ENCODE results near the gene CACHD1.
"Not testable (repeated sequence)": the region's sequence is repeated elsewhere in the genome, so short reads cannot be mapped to it uniquely, and the experiment has no call there.

Gene CACHD1

DNA sequence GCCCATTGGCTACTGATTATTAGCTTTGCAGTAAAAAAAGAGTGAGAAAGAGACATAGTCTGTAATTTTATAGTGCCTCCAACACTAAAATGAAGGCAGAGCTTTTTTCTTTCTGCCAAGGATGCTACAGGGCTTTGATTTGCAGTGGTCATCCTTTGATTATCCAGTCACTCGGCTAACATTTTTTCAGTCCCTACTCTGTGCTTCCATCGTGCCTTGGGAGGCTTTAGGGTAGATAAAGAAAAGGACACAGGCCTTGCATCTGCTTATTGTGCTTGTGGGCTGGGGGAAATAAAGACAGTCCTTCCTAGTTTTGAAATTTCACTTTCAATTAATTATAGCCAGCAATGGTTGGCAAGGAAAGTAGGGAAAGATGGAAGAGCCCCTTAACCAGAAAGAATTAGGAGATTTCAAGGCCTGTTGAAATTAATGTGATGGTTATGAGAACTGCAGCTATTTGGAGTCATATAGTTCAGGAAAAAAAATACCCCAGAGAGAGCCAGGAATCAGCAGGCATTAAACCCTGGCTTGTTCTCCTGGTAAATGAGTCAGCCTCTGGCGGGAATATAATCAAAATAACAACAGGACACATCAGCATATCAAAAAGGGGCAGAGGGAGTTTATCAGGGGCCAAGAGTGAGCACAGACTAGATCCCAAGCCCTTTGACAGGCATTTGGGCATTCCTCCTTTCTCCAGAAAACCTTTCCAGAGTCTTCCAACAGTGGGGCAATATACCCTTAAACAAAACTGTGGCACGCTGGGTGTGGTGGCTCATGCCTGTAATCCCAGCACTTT is 27.4 kb downstream of the CACHD1 start:
- DNase-seq (ENCODE audit: low read depth), result no peak

DNA sequence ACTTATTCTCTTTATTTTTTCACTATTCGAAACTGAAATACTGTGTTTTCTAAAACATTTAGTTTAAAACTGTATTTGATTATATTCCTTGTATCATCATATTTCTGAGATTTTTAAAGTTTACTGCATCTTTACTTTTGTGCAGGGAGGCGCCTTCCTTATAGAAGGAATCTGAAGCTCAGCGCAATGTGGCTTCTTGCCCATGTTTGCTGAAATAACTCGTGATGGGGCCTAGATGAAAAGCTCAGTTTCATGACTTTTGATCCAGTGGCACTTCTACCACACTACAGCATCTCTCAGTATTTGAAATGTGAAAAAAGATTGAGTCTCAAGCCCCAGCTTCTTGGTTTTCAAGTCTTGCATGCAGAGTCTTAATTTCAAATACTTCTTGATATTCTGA is 28.4 kb downstream of the CACHD1 start:
- DNase-seq (ENCODE audit: low read depth), result no peak

DNA sequence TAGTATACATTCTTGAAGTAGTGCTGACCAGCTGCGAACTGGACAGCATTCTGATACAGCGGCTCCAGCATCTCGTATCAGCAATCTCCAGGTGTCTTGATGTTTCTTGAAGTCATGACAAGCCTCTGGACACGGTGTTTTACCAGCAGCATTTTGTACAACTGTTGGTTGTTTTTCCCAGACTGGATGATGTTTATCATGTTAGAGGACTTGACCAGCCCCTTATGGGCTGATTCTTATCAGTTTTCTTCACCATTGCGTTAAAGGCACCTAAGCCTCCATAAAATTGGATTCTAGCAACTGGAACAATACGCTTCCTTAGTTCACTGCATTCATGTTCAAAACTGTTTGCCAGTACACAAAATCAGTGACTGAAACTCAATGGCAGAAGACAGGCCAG is 29.1 kb downstream of the CACHD1 start:
- DNase-seq (ENCODE audit: low read depth), result no peak

GRCh38 chr1:64499966-64500365 is 30.0 kb downstream of the CACHD1 start:
- no peak for DNase-seq (ENCODE audit: low read depth)

DNA sequence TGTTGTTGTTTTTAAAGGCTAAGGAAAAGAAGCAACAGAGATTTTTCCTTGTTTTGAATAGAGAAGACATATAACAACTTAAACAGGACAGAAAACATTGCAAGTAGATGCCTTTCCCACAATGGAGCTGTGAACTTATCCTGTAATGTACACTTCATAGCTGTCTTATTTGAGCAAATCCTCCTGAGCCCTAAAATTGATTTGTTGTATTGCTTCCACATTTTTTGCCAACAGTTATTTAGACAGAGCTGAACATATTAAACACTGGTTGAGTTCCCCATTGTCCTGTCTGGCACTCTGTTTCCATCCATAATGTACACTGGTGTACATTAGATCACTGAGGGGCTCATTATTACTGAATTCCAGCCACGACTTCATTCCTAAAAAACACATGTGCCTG is 32.2 kb downstream of the CACHD1 start:
- DNase-seq (ENCODE audit: low read depth), result no peak

DNA sequence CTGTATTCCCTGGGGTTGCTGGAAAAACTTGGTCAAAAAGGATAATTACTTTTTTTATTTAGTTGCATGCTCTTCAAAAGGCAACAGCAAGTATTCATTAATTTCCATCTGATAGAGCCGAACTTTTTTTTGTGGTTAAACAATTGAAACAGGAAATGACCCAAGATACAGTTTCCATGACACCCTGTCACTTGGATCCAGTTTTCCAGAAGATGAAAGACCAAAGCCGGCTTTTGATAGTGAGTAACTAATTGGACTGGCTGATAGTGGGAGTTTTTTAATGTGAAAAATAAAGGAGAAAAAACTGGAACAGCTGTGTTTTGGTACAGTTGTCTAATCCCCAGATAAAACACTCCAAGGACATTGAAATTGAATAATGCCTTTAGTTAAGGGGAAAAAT is 33.0 kb downstream of the CACHD1 start:
- DNase-seq (ENCODE audit: low read depth), result no peak

GRCh38 chr1:64505232-64505943 is 35.5 kb downstream of the CACHD1 start:
- DNase-seq (ENCODE audit: low read depth), result no peak

- DNase-seq (ENCODE audit: low read depth), result no peak
Observed at GRCh38 chr1:64505944-64506655, 36.2 kb downstream of the CACHD1 start.

- no peak for DNase-seq (ENCODE audit: low read depth)
Observed at GRCh38 chr1:64508629-64509028, 38.7 kb downstream of the CACHD1 start.

DNA sequence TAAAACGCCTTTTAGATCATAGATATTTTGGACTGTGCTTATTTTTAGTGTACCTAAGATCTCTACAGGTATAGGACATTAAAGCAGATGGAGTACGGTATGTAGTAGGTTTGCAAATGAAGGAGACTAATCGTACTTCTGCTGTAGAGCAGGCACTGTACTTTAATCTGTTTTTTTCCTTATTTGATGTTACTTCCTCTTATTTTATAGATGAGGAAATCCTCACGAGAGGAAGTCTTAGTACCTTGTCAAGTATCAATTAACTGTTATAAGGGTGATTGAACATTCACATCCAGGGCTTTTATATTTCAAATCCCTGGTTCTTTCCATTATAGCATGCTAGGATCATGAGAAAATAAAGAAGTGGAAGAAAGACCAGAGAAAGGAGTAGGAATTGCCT is 41.1 kb downstream of the CACHD1 start:
- no peak for DNase-seq (ENCODE audit: low read depth)

DNA sequence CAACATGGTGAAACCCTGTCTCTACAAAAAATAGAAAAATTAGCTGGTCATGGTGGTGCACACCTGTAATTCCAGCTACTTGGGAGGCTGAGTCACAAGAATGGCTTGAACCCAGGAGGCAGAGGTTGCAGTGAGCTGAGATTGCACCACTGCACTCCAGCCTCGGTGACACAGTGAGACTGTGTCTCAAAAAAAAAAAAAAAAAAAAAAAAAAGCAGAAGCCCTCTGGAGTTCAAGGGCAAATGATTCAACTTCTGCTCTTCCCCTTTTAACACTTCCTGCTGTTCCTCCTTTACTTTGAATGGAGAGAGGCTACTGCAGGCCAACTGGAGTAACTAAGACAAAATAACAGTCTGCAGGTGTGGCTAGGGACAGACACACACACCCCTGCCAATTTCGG is 42.3 kb downstream of the CACHD1 start:
- not testable (repeated sequence) for DNase-seq (ENCODE audit: low read depth)

- no peak for DNase-seq (ENCODE audit: low read depth)
Observed at GRCh38 chr1:64513545-64513944, 43.6 kb downstream of the CACHD1 start.

DNA sequence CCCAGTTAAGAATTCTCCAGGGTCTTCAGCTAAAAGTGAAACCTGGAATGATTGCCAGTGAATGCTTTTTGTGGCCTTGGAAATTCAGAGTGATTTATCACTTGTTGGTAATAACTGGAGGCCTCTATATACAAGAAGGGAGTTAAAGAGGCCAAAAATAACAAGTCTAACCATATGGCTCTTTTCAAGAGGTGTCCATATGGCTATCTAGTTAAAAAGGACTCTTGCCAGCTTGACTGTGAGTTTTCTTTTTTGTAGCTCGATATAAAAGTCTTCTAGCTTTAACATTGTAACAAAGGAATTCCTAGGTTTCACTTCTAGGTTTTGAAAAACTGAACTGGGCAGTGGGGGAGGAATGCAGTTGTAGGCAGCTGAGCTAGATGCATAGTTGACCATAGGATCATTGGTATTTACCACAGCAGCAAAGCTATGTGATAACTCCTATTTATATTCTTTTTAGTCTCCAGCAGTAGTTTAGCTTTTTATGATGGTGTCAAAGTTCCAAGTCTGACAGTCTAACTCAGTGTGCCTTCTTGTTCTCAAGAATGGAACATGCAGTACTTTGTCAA is 44.4 kb downstream of the CACHD1 start:
- DNase-seq (ENCODE audit: low read depth), result no peak

DNA sequence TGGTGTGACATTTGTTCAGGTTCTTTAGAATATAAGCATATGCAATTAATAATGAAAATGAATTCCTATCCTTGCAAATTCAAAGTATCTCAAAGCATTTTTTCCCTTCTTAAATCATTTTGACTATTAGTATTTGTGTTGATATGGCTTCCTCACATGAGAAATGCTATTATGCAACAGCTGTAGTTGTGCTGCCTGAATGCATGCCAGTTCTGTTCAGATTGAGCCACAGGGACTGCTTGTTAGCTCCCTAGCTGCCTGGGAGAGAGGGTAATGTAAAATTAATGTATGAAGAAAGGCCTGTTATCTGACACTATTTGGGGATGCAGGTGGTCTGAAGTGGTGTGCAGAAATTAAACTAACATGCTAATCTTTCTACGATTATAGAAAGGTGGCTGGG is 45.5 kb downstream of the CACHD1 start:
- DNase-seq (ENCODE audit: low read depth), result no peak

DNA sequence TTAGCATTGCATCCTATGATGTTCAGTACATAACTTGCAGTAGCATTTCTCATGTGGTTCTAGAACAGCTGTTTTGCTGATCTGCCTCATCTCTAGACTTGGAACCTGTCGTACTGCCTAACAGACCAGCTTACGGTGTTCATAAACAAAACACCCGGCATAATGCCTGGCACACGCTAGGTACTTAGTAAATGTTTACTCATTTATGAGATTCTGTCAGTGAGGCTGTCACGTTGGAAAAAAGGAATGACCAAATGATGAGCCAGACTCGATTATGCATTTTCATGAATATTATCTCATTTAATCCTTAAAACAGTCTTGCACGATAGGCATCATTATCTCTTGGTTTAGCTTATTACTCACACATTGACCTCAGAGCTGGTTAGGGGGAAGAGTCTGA is 46.4 kb downstream of the CACHD1 start:
- no peak for DNase-seq (ENCODE audit: low read depth)

DNA sequence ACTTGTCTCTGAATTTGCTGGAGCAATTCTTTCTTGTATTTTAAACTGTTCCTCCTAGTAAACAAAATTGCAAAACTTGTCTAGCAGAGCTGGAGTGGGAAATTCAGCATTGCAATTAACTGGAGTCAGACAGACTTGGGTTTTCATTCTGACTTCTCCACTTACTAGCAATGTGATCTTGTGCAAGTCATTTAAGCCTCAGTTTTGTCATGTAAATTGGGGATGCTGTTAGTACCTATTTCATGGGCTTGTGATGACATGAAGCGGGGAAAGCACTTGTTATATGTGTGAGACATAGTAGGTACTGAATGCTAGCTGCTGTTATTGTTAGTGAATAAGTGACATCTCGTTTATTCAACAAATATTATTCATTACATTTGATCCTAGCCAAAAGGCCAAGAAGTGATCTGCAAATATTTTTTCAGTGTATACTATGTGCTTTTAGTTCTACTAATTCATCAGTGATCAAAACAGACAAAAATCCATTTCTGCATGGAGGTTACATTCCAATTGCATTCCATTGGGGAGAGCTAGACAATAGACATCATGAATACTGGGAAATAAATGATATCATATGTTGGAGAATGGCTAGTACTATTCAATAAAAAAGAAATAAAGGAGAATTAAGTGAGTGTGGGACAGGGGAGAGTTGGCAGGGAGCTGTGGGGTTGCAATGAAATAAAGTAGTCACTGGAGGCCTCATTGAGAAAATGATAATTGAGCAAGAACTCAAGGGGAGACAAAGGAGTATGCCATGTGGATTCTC is 47.1 kb downstream of the CACHD1 start:
- no peak for DNase-seq (ENCODE audit: low read depth)

DNA sequence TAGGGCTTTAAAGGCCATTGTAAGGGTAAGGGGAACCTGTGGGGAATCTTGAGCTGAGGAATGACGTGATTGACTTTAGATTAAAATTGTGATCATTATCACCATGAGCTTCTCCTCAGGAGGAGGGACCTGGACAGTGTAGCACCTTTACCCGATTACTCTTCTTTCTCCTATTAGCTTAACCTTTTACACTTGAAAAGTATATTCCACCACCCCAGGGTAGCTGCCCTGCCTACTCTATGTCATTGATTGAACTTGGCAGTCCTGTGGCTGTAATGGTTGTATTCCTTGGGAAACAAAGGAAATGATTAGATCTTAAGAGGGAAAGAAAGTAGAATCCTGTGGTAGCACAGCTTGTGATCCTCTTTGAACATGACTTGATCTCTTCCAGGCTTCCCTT is 47.7 kb downstream of the CACHD1 start:
- no peak for DNase-seq (ENCODE audit: low read depth)

- DNase-seq (ENCODE audit: low read depth), result no peak
Observed at GRCh38 chr1:64518692-64519481, 49.0 kb downstream of the CACHD1 start.

DNA sequence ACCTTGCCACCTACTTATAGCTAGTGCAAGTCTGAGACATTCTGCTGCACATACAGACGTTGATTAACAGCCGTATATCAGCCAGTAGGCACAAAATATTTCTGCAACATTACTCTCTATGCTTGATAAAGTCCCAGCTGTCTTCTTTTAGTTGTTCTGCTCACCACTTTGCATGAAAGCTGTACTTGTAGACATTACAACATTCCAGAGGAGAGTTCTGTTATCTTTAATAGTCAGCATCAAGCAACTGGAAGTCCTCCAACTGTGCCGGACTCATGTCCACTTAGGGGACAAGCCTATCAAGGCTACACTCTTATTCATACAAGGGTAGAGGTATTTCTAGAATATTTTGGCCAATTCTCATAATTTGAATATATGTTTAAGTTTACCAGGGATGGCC is 50.0 kb downstream of the CACHD1 start:
- DNase-seq (ENCODE audit: low read depth), result no peak

DNA sequence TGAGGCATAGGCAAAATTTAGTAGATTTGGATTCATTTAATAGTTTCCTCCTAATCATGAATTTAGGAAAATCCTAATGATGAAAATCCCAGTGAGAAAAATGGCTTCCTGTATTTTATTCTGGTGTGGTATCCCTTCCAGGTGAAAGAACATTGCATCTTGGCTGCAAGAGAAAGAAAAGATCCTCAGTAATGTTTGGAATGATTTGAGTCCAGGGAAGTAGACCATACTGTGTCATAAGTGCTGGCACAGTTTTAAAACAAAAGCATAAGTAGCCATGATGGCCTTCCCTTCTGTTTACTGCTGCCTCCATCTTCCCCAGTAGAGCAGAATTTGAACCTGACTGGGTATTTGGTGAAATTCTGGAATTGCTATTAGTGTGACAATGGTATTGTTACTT is 52.8 kb downstream of the CACHD1 start:
- DNase-seq (ENCODE audit: low read depth), result no peak
